PFSK-1 (cell line): ENCODE results near the gene TUBB3.

Source experiments
- FOXP2 ChIP-seq: optimal IDR thresholded peaks from 2 replicates; pipeline ENCODE3; 2011; ENCODE audit warnings: borderline replicate concordance, control low read depth, inconsistent platforms; ENCODE audit not compliant: insufficient read depth; ENCODE audit errors: extremely low read length, extremely low read depth
- POLR2AphosphoS5 ChIP-seq: IDR thresholded peaks from 2 replicates; pipeline ENCODE4 v1.6.1; 2012; ENCODE audit warnings: low read depth, mild to moderate bottlenecking, control low read depth, low read length, moderate library complexity
- REST ChIP-seq, 2 experiments: IDR thresholded peaks; 2 replicates each; pipeline versions ENCODE4 v1.6.1 to v1.8.0; 2011 to 2012; ENCODE audit warnings: low read depth in 2 of 2, low read length in 2 of 2, control low read depth in 1 of 2, inconsistent platforms in 1 of 2, mild to moderate bottlenecking in 1 of 2, moderate library complexity in 1 of 2; ENCODE audit not compliant: insufficient read depth in 1 of 2
- SIN3A ChIP-seq: IDR thresholded peaks from 2 replicates; pipeline ENCODE4 v1.6.1; 2012; ENCODE audit warnings: mild to moderate bottlenecking, low read length, moderate library complexity, borderline replicate concordance; ENCODE audit not compliant: insufficient read depth
- TAF1 ChIP-seq: IDR thresholded peaks from 2 replicates; pipeline ENCODE4 v1.6.1; 2012; ENCODE audit warnings: low read length, control low read depth, borderline replicate concordance; ENCODE audit not compliant: insufficient read depth

Gene TUBB3

GRCh38 chr16:89956505-89957215, 33.5 kb downstream of the TUBB3 start:
- no peak for TF ChIP-seq SIN3A
- no peak for TF ChIP-seq FOXP2

GRCh38 chr16:89957216-89957785, 34.2 kb downstream of the TUBB3 start:
- TF ChIP-seq FOXP2 (no peak), REST (IDR thresholded peaks at IDR 0.05; ENCODE audit: insufficient read depth in 1 of 2, low read depth in 2 of 2, low read length in 2 of 2) (no peak), TAF1 (no peak), POLR2AphosphoS5 (no peak), SIN3A (no peak)

GRCh38 chr16:89958068-89958467, 34.9 kb downstream of the TUBB3 start:
- TF ChIP-seq REST (IDR thresholded peaks at IDR 0.05; ENCODE audit: insufficient read depth in 1 of 2, low read depth in 2 of 2, low read length in 2 of 2) (no peak), TAF1 (no peak), SIN3A (no peak), FOXP2 (no peak), POLR2AphosphoS5 (no peak)

- TF ChIP-seq POLR2AphosphoS5 (no peak), TAF1 (no peak), SIN3A (no peak), FOXP2 (no peak), REST (IDR thresholded peaks at IDR 0.05; ENCODE audit: insufficient read depth in 1 of 2, low read depth in 2 of 2, low read length in 2 of 2) (no peak)
Observed at GRCh38 chr16:89958596-89958995, 35.5 kb downstream of the TUBB3 start.

- TF ChIP-seq TAF1 (no peak), FOXP2 (no peak), REST (IDR thresholded peaks at IDR 0.05; ENCODE audit: insufficient read depth in 1 of 2, low read depth in 2 of 2, low read length in 2 of 2) (no peak), POLR2AphosphoS5 (no peak), SIN3A (no peak)
Observed at GRCh38 chr16:89960966-89961365, 37.8 kb downstream of the TUBB3 start.
